HUES6 (cell line): ENCODE results near the gene TMEM258.
A peak's percentile ranks its signal among the peaks of the same experiment; 100 is the strongest.

Experiments
- H3K27ac ChIP-seq: 2 replicates; pipeline ENCODE4 v1.7.0; 2013; ENCODE audit warnings: low read depth, mild to moderate bottlenecking, low read length, inconsistent platforms
- H3K27me3 ChIP-seq: 2 replicates; pipeline ENCODE4 v1.6.1; 2013; ENCODE audit warnings: low read length; ENCODE audit not compliant: control insufficient read depth, insufficient read depth
- H3K36me3 ChIP-seq: 2 replicates; pipeline ENCODE4 v1.6.1; 2013; ENCODE audit warnings: low read length; ENCODE audit not compliant: control insufficient read depth, insufficient read depth
- H3K4me1 ChIP-seq: 2 replicates; pipeline ENCODE4 v1.6.1; 2013; ENCODE audit warnings: low read length; ENCODE audit not compliant: control insufficient read depth, insufficient read depth
- H3K4me3 ChIP-seq: 2 replicates; pipeline ENCODE4 v1.5.1; 2013; ENCODE audit warnings: low read depth, low read length
- H3K9ac ChIP-seq: one replicate; pipeline ENCODE4 v1.6.1; 2013; ENCODE audit warnings: mild to moderate bottlenecking, low read length
- H3K9me3 ChIP-seq: 2 replicates; pipeline ENCODE4 v1.6.1; 2013; ENCODE audit warnings: low read depth, low read length; ENCODE audit not compliant: control insufficient read depth, insufficient read depth

Gene TMEM258

DNA sequence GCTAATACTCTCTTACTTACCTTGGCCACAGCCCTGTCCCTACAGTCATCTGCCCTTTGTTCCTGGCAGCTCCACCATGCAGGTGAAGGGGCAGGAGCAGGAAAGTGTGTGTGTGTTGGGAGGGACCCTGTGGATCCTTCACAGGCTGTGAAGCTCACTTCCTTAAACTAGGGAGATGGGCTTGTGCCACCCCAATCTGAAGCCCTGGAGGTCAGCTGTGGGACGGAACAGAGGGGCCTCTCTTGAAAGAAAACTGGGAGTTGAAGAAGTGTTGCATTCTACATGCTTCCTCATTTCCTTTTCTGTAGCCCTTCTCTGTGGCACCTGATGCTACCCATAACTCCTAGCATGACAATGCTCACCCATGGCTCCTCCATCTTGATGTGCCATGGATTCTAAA lies 12.7 kb upstream of the TMEM258 start:
- no peaks in the 10 kb centered on the region for H3K27me3 ChIP-seq
- H3K27ac ChIP-seq, result no peak overlapping the region
- no peaks in the 10 kb centered on the region for H3K9me3 ChIP-seq
- peaks cover 93% of the 10 kb centered on the region for H3K36me3 ChIP-seq
- no peak overlapping the region for H3K9ac ChIP-seq
- no peak overlapping the region for H3K4me3 ChIP-seq
- H3K4me1 ChIP-seq, result no peaks in the 10 kb centered on the region

DNA sequence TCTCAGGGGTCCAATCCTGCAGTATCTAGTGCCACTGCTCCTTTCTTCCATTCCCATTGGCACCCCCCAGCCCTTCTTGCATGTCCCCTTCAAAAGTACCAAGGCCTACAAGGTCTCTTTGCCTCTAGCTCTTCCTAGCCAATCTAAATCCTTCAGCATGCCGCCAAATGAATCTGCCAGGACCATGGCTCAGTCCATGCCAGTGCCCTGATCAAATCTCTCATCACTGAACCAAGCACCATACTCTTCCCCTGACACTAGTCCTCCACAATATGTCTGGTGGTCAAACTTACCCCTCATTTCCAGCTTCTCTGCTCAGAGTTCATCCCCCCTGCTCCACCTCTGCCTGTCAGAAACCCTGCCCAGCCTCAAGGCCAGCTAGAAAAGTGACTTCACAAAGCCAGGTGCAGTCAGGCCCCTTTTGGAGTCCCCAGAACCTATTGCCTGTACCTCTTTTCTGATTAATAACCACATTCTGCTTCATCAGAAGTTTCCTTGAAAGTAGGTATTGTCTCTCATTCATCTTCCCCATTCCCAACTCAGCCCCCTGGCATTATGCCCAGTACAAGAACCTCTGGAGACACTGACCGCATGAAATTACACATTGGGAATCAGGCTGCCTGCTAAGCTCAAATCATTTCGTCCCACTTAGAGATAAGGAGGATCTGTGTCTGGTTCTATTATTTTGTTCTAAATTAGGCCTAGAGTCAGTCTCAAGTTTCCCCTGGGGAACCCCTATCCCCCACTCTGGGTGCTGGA lies 11.7 kb upstream of the TMEM258 start:
- no peak overlapping the region for H3K9ac ChIP-seq
- no peak overlapping the region for H3K27ac ChIP-seq
- no peaks in the 10 kb centered on the region for H3K9me3 ChIP-seq
- H3K4me3 ChIP-seq, result no peak overlapping the region
- H3K4me1 ChIP-seq, result no peaks in the 10 kb centered on the region
- peaks cover 93% of the 10 kb centered on the region for H3K36me3 ChIP-seq
- H3K27me3 ChIP-seq, result no peaks in the 10 kb centered on the region

DNA sequence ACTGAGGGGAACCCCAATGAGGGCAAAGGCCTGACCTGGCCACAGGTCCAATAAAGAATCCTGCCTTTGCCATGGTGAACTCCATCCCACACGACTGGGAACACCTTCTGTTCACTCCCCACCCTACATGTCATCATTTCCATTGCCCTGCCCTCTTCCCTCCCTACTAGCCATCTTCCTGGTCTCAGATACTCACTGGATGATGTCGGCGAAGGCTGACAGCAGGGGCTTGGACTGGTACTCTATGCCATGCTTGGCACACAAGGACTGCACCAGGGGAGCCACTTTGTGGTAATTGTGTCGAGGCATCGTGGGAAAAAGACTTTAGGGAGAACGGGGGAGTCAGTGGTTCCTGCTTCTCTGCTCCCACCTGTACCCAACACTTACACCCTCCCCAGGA lies 10.2 kb upstream of the TMEM258 start:
- Histone ChIP-seq H3K36me3 (peaks cover 86% of the 10 kb centered on the region), H3K4me1 (no peaks in the 10 kb centered on the region), H3K4me3 (no peak overlapping the region), H3K9me3 (no peaks in the 10 kb centered on the region), H3K27ac (no peak overlapping the region), H3K27me3 (no peaks in the 10 kb centered on the region), H3K9ac (no peak overlapping the region)

DNA sequence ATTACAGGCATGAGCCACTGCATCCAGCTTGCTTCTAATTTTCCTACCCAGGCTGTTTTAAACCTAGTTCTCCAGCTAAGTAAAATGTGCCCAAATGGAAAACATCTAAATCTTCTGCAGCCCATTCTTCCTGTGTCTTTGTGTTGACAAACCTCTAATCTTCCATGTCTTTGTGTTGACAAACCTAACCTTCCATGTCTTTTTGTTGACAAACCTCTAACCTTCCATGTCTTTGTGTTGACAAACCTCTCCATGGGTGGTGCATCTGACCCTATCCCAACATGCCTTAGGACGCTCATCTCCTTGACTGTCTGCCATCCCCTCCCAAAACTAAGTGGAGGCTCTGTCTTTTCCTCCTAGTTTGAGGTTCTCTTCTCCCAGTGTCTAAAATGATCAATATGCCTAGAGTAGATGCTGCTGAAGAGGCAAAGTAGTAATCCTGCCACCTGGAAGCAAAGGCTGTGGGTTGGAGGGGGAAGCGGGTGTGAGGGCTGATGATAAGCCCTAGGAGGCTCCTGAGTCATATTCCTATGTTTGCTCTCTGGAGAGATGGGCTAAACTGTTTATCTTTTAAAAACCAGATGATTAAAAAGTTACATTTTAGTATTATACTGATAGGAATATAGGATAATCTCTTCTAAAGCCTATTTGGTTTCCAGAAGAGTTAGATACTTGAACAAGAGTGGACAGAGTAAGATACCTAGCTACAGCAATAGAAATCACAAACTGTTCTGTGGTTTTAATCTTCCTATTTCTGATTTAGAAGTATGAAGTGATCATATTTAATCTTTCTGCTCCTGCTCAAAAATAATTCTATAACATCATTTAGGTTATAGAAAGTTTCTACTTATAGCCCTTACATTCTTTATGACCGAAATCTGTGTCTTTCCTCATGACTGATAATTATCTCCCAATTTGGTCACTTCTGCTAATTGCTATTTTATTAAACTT lies 8.2 kb upstream of the TMEM258 start:
- H3K9ac ChIP-seq, result no peak overlapping the region
- no peak overlapping the region for H3K4me3 ChIP-seq
- no peak overlapping the region for H3K27ac ChIP-seq
- peaks cover 86% of the 10 kb centered on the region for H3K36me3 ChIP-seq
- H3K27me3 ChIP-seq, result no peaks in the 10 kb centered on the region
- H3K9me3 ChIP-seq, result no peaks in the 10 kb centered on the region
- no peaks in the 10 kb centered on the region for H3K4me1 ChIP-seq

DNA sequence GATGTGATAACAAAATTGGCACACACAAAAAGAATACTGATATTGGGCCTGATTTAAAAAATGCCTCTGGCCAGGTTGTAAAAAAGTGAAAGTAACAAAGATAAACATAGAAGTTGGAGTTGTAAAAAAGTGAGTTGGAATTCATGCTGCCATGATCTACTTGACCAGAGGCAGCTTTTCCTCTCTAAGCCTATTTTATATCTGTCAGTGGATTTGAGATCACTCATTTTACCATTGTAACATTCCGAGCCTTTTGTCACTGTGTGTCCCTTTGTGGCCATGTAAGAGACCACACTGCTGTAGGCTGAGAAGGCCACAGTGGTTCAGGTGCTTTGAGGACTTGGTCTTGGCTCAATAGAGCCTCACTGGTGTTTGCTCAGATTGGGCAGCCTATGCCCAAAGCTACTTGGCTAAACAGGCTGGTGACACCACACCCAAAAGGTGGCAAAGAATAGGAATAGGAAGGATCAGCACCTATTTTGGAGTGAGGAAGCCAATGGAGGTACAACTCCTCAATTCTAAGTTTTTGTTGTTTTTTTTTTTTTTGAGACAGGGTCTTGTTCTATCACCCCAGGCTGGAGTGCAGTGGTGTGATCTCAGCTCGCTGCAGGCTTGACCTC lies 7.4 kb upstream of the TMEM258 start:
- Histone ChIP-seq H3K9ac (no peak overlapping the region), H3K36me3 (peaks cover 86% of the 10 kb centered on the region), H3K9me3 (no peaks in the 10 kb centered on the region), H3K4me3 (no peak overlapping the region), H3K4me1 (no peaks in the 10 kb centered on the region), H3K27ac (no peak overlapping the region), H3K27me3 (no peaks in the 10 kb centered on the region)

DNA sequence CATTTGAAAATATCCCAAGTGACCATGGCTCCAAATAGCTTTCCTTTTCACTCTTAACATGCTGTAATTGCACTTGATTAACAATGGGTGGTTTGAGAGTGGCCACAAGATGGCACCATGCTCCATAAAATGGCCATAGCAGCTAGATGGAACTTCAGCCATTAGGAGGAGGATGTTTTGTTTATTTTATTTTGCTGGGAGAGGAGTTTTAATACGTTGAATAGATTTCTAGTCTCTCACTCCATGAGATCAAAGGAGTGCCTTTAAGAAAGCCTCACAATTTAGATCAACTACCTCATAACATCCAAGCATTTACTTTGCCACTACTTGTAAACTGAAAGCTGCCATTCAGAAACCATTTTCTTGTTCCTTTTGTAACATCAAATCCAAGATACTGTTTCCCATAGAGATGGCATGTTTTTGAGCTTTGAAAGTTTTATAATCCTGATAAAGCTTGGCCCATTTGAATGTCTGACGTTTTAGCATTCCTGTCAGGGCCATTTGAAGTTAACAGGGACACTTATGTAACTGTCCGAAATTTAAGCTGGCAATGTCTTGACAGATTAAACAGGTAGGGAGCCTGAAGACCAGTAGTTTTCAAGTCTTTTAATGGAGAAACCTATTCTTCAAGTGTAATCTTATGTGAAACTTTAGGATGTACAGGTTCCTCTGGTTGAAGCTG lies 5.0 kb upstream of the TMEM258 start:
- no peaks in the 10 kb centered on the region for H3K9me3 ChIP-seq
- no peak overlapping the region for H3K9ac ChIP-seq
- no peak overlapping the region for H3K4me3 ChIP-seq
- H3K27ac ChIP-seq, result no peak overlapping the region
- 0 out of 2 replicates have a peak, but pooled peaks cover 3% of the 10 kb centered on the region for H3K4me1 ChIP-seq
- no peaks in the 10 kb centered on the region for H3K27me3 ChIP-seq
- peaks cover 64% of the 10 kb centered on the region for H3K36me3 ChIP-seq

DNA sequence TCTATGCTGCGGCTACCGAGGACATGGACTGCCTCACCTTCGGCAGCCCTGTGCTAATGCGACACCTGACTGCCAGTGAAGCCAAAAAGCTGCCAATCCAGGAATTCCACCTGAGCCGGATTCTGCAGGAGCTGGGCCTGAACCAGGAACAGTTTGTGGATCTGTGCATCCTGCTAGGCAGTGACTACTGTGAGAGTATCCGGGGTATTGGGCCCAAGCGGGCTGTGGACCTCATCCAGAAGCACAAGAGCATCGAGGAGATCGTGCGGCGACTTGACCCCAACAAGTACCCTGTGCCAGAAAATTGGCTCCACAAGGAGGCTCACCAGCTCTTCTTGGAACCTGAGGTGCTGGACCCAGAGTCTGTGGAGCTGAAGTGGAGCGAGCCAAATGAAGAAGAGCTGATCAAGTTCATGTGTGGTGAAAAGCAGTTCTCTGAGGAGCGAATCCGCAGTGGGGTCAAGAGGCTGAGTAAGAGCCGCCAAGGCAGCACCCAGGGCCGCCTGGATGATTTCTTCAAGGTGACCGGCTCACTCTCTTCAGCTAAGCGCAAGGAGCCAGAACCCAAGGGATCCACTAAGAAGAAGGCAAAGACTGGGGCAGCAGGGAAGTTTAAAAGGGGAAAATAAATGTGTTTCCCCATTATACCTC lies 3.6 kb upstream of the TMEM258 start:
- Histone ChIP-seq H3K4me3 (no peak overlapping the region), H3K4me1 (0 out of 2 replicates have a peak, but pooled peaks cover 3% of the 10 kb centered on the region)

DNA sequence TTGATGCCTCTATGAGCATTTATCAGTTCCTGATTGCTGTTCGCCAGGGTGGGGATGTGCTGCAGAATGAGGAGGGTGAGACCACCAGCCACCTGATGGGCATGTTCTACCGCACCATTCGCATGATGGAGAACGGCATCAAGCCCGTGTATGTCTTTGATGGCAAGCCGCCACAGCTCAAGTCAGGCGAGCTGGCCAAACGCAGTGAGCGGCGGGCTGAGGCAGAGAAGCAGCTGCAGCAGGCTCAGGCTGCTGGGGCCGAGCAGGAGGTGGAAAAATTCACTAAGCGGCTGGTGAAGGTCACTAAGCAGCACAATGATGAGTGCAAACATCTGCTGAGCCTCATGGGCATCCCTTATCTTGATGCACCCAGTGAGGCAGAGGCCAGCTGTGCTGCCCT lies 3.1 kb upstream of the TMEM258 start:
- Histone ChIP-seq H3K27me3 (no peaks in the 10 kb centered on the region), H3K36me3 (peaks cover 49% of the 10 kb centered on the region), H3K4me3 (no peak overlapping the region), H3K27ac (no peak overlapping the region), H3K9me3 (no peaks in the 10 kb centered on the region), H3K4me1 (0 out of 2 replicates have a peak, but pooled peaks cover 3% of the 10 kb centered on the region), H3K9ac (no peak overlapping the region)

More for the DNA sequence above, 3.6 kb upstream of the TMEM258 start:
- Histone ChIP-seq H3K9me3 (no peaks in the 10 kb centered on the region), H3K27me3 (no peaks in the 10 kb centered on the region), H3K9ac (no peak overlapping the region), H3K27ac (no peak overlapping the region), H3K36me3 (peaks cover 51% of the 10 kb centered on the region)

DNA sequence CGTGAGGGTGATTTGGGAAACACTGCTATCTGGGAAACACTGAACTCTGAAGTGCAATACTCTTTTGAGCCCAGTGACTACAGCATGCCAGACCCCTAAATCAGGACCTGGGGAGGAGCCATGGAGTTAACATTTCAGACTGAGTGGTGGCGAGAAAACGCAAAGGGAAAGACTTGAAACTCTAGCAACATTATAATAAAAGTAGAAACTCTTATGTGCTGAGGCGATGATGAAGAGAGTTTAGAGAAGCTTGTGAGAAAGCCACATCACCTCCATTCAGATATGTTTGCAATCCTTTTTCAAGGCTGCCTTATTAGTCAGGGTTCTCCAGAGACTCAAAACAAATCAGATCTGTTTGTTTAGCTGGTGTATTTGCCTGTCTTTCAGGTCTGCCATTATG lies 2.2 kb upstream of the TMEM258 start:
- Histone ChIP-seq H3K27me3 (no peaks in the 10 kb centered on the region), H3K27ac (no peak overlapping the region), H3K36me3 (peaks cover 49% of the 10 kb centered on the region), H3K9ac (no peak overlapping the region), H3K9me3 (no peaks in the 10 kb centered on the region), H3K4me1 (0 out of 2 replicates have a peak, but pooled peaks cover 3% of the 10 kb centered on the region), H3K4me3 (no peak overlapping the region)

DNA sequence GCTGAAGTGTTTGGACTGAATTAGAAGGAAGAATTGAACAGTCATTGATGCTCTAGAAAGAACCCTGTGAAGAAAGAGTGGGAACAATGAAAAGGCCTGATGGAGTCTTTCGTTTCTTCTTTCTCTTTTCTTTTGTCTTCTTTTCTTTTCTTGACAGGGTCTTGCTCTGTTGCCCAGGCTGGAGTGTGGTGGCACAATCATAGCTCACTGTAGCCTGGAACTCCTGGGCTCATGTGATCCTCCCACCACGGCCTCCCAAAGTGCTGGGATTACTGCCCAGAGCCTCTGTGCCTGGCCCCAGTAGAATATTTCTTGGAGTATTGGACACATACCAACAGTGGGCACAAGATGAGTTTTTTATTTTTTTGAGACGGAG lies 1.4 kb upstream of the TMEM258 start:
- Histone ChIP-seq H3K4me1 (0 out of 2 replicates have a peak, but pooled peaks cover 3% of the 10 kb centered on the region), H3K9ac (peak overlapping the region; percentile 100), H3K4me3 (peak overlapping the region; percentile 85), H3K36me3 (peaks cover 51% of the 10 kb centered on the region), H3K27me3 (no peaks in the 10 kb centered on the region), H3K9me3 (no peaks in the 10 kb centered on the region), H3K27ac (no peak overlapping the region)
